H9 (cell line): ENCODE measurements around the gene SNX32. TPM values are rescaled to one million over a fixed set of nuclear protein-coding genes. Genes with fewer than 3 reads are reported as not detected.

Source experiments
- DNase-seq: peaks from one replicate; pipeline ENCODE4 v3.0.0-alpha.2; 2017
- H2AFZ ChIP-seq: one replicate; pipeline ENCODE4 v1.6.1; 2013; ENCODE audit warnings: mild to moderate bottlenecking, low read length, control low read depth, moderate library complexity
- H2AK5ac ChIP-seq: 2 replicates; pipeline ENCODE4 v1.6.1; 2013; ENCODE audit warnings: low read length, control low read depth, mixed read lengths; ENCODE audit not compliant: insufficient read length
- H2BK120ac ChIP-seq: one replicate; pipeline ENCODE4 v1.6.1; 2013; ENCODE audit warnings: low read depth, mild to moderate bottlenecking, low read length, control low read depth, inconsistent platforms; ENCODE audit not compliant: poor library complexity, severe bottlenecking
- H2BK12ac ChIP-seq: 2 replicates; pipeline ENCODE4 v1.6.1; 2013; ENCODE audit warnings: low read length, control low read depth, mixed read lengths, low read depth; ENCODE audit not compliant: insufficient read length
- H2BK15ac ChIP-seq: 2 replicates; pipeline ENCODE4 v1.6.1; 2013; ENCODE audit warnings: low read depth, low read length, control low read depth
- H2BK20ac ChIP-seq: one replicate; pipeline ENCODE4 v1.6.1; 2013; ENCODE audit warnings: low read depth, mild to moderate bottlenecking, low read length, control low read depth, inconsistent platforms; ENCODE audit not compliant: poor library complexity, severe bottlenecking
- H2BK5ac ChIP-seq: 2 replicates; pipeline ENCODE4 v1.6.1; 2013; ENCODE audit warnings: low read length, control low read depth, mixed read lengths; ENCODE audit not compliant: insufficient read length
- H3K14ac ChIP-seq: 2 replicates; pipeline ENCODE4 v1.6.1; 2013; ENCODE audit warnings: low read length, control low read depth; ENCODE audit not compliant: insufficient read depth
- H3K18ac ChIP-seq: 2 replicates; pipeline ENCODE4 v1.6.1; 2013; ENCODE audit warnings: low read depth, mild to moderate bottlenecking, mixed read lengths, low read length, control low read depth; ENCODE audit not compliant: insufficient read length
- H3K23ac ChIP-seq: 2 replicates; pipeline ENCODE4 v1.6.1; 2013; ENCODE audit warnings: low read length, control low read depth, mixed read lengths, low read depth; ENCODE audit not compliant: insufficient read length
- H3K23me2 ChIP-seq: 2 replicates; pipeline ENCODE4 v1.6.1; 2013; ENCODE audit warnings: low read depth, mild to moderate bottlenecking, mixed read lengths, low read length, control low read depth; ENCODE audit not compliant: insufficient read length, poor library complexity, severe bottlenecking
- H3K27ac ChIP-seq: 2 replicates; pipeline ENCODE4 v1.5.1; 2013; ENCODE audit warnings: low read length, control low read depth, mixed read lengths, low read depth; ENCODE audit not compliant: insufficient read length
- H3K27me3 ChIP-seq: 2 replicates; pipeline ENCODE4 v1.6.1; 2013; ENCODE audit warnings: low read length, control low read depth, inconsistent platforms; ENCODE audit not compliant: insufficient read depth
- H3K4ac ChIP-seq: 2 replicates; pipeline ENCODE4 v1.6.1; 2013; ENCODE audit warnings: low read depth, mild to moderate bottlenecking, control low read depth, inconsistent platforms, low read length, moderate library complexity
- H3K4me1 ChIP-seq: 2 replicates; pipeline ENCODE4 v1.6.1; 2013; ENCODE audit warnings: low read length, control low read depth, inconsistent platforms; ENCODE audit not compliant: insufficient read depth
- H3K4me2 ChIP-seq: 2 replicates; pipeline ENCODE4 v1.6.1; 2013; ENCODE audit warnings: low read length, control low read depth, mixed read lengths; ENCODE audit not compliant: insufficient read length, insufficient read depth
- H3K56ac ChIP-seq: 2 replicates; pipeline ENCODE4 v1.6.1; 2013; ENCODE audit warnings: low read depth, mild to moderate bottlenecking, mixed read lengths, low read length, control low read depth; ENCODE audit not compliant: insufficient read length
- H3K79me1 ChIP-seq: 2 replicates; pipeline ENCODE4 v1.6.1; 2013; ENCODE audit warnings: low read depth, mild to moderate bottlenecking, moderate library complexity, low read length, control low read depth, inconsistent platforms; ENCODE audit not compliant: insufficient read depth, poor library complexity, severe bottlenecking
- H3K79me2 ChIP-seq: 2 replicates; pipeline ENCODE4 v1.6.1; 2013; ENCODE audit warnings: low read length, control low read depth, inconsistent platforms; ENCODE audit not compliant: insufficient read depth
- H3K9ac ChIP-seq: 2 replicates; pipeline ENCODE4 v1.6.1; 2013; ENCODE audit warnings: low read length, control low read depth, mixed read lengths; ENCODE audit not compliant: insufficient read length; ENCODE audit errors: extremely low read depth
- H3K9me3 ChIP-seq: one replicate; pipeline ENCODE4 v1.6.1; 2013; ENCODE audit warnings: low read depth, low read length, inconsistent platforms; ENCODE audit not compliant: control insufficient read depth
- H3T11ph ChIP-seq: one replicate; pipeline ENCODE4 v1.6.1; 2013; ENCODE audit warnings: mild to moderate bottlenecking, low read length, control low read depth, inconsistent platforms
- H4K20me1 ChIP-seq: one replicate; pipeline ENCODE4 v1.6.1; 2013; ENCODE audit not compliant: control insufficient read depth, insufficient read length, insufficient read depth
- H4K5ac ChIP-seq: 2 replicates; pipeline ENCODE4 v1.6.1; 2013; ENCODE audit warnings: low read depth, mild to moderate bottlenecking, mixed read lengths, low read length, control low read depth; ENCODE audit not compliant: insufficient read length
- H4K8ac ChIP-seq: replicated peaks from 2 replicates; pipeline ENCODE4 v1.6.1; 2013; ENCODE audit warnings: low read length, control low read depth, mixed read lengths, low read depth; ENCODE audit not compliant: insufficient read length
- H4K91ac ChIP-seq: 2 replicates; pipeline ENCODE4 v1.6.1; 2013; ENCODE audit warnings: low read depth, mild to moderate bottlenecking, moderate library complexity, mixed read lengths, low read length, control low read depth; ENCODE audit not compliant: insufficient read length
- H3K27ac Mint-ChIP-seq, 3 experiments: 2 replicates in 2 of 3; 3 replicates in 1 of 3; pipeline ENCODE4 v1.8.0; 2020 to 2021; ENCODE audit warnings: mixed read lengths in 3 of 3, mild to moderate bottlenecking in 1 of 3, moderate library complexity in 1 of 3
- H3K27me3 Mint-ChIP-seq: 2 replicates; pipeline ENCODE4 v1.8.0; 2021; ENCODE audit warnings: low read depth, mild to moderate bottlenecking, moderate library complexity, mixed read lengths
- H3K36me3 Mint-ChIP-seq, 3 experiments: 2 replicates in 2 of 3; 3 replicates in 1 of 3; pipeline ENCODE4 v1.8.0; 2020 to 2021; ENCODE audit warnings: low read depth in 3 of 3, mixed read lengths in 3 of 3; ENCODE audit not compliant: insufficient read depth in 1 of 3
- H3K4me1 Mint-ChIP-seq, 2 experiments: 2 replicates each; pipeline ENCODE4 v1.8.0; 2020; ENCODE audit warnings: mixed read lengths in 2 of 2
- H3K4me3 Mint-ChIP-seq, 2 experiments: 2 replicates in 1 of 2; 3 replicates in 1 of 2; pipeline ENCODE4 v1.8.0; 2020 to 2021; ENCODE audit warnings: mild to moderate bottlenecking in 2 of 2, mixed read lengths in 2 of 2, moderate library complexity in 1 of 2
- H3K9me3 Mint-ChIP-seq, 2 experiments: 2 replicates in 1 of 2; 3 replicates in 1 of 2; pipeline ENCODE4 v1.8.0; 2020; ENCODE audit warnings: mild to moderate bottlenecking in 2 of 2, mixed read lengths in 2 of 2, moderate library complexity in 1 of 2
- WGBS: extraction: QIAGEN DNeasy Blood & Tissue Kit; methylation state at CpG from one replicate; pipeline ENCODE4 v1.1.7; 2013; ENCODE audit warnings: missing lambda C conversion rate, low lambda C conversion rate, mixed read lengths; ENCODE audit not compliant: insufficient read length; ENCODE audit errors: extremely low coverage; 5-methylcytosine and 5-hydroxymethylcytosine counted together
- total RNA-seq: library from RNA; stranded (reverse); gene quantifications from 2 replicates; pipeline ENCODE4 v1.2.1, GENCODE V29; 2021
- TF ChIP-seq, protein P1 (sequence below): fragments of 200-600 bp; sonication (generic); conservative IDR thresholded peaks from 3 replicates; pipeline ENCODE4 v1.8.0; 2021; ENCODE audit warnings: antibody characterized with exemption, mild to moderate bottlenecking

The SNX32 gene
- total RNA-seq, 1 experiment from 2014 or later = 1.2 TPM

- H3K27me3 ChIP-seq = no peaks in the 10 kb centered on the region; the same call in 1 of the 2 replicates
- H3K9me3 ChIP-seq = no peaks in the 10 kb centered on the region
- TF ChIP-seq, protein P1, sequence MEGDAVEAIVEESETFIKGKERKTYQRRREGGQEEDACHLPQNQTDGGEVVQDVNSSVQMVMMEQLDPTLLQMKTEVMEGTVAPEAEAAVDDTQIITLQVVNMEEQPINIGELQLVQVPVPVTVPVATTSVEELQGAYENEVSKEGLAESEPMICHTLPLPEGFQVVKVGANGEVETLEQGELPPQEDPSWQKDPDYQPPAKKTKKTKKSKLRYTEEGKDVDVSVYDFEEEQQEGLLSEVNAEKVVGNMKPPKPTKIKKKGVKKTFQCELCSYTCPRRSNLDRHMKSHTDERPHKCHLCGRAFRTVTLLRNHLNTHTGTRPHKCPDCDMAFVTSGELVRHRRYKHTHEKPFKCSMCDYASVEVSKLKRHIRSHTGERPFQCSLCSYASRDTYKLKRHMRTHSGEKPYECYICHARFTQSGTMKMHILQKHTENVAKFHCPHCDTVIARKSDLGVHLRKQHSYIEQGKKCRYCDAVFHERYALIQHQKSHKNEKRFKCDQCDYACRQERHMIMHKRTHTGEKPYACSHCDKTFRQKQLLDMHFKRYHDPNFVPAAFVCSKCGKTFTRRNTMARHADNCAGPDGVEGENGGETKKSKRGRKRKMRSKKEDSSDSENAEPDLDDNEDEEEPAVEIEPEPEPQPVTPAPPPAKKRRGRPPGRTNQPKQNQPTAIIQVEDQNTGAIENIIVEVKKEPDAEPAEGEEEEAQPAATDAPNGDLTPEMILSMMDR = no peak
- H3K27ac ChIP-seq = no peak overlapping the region
- H3K18ac ChIP-seq = no peak overlapping the region
- peak overlapping the region in 1 of 3 experiments; percentile 7; a peak in 1 of 7 replicates for H3K27ac Mint-ChIP-seq
- no peak overlapping the region for H2AK5ac ChIP-seq
- H3K4ac ChIP-seq = no peak overlapping the region
- H2BK15ac ChIP-seq = no peak overlapping the region
- no peak overlapping the region for H4K5ac ChIP-seq
- H3K56ac ChIP-seq = no peak overlapping the region
- no peaks in the 10 kb centered on the region for H3K79me2 ChIP-seq
- H3K23me2 ChIP-seq = no peaks in the 10 kb centered on the region
- no peak overlapping the region for H2BK120ac ChIP-seq
- no peak overlapping the region for H3T11ph ChIP-seq
- peaks cover 9% of the 10 kb centered on the region for H3K27me3 Mint-ChIP-seq
- no peaks in the 10 kb centered on the region for H3K4me1 ChIP-seq
- no peak for DNase-seq
- WGBS = no CpG with 5 or more reads among the region's 8 CpGs
- no peak overlapping the region for H3K4me2 ChIP-seq
- H3K9ac ChIP-seq = no peak overlapping the region
- no peak overlapping the region for H2BK20ac ChIP-seq
- no peak overlapping the region for H3K14ac ChIP-seq
- H4K20me1 ChIP-seq = no peaks in the 10 kb centered on the region
- no peak overlapping the region for H2BK5ac ChIP-seq
- H3K36me3 Mint-ChIP-seq = peaks cover 0 to 6% (median 0%) of the 10 kb centered on the region in 3 experiments; a peak in 1 of 7 replicates
- no peak overlapping the region for H4K8ac ChIP-seq
- no peaks in the 10 kb centered on the region for H3K9me3 Mint-ChIP-seq
- H3K79me1 ChIP-seq = no peaks in the 10 kb centered on the region
- no peak overlapping the region for H2AFZ ChIP-seq
- no peak overlapping the region; a peak in 1 of 5 replicates for H3K4me3 Mint-ChIP-seq
- H3K4me1 Mint-ChIP-seq = peaks cover 23 to 38% of the 10 kb centered on the region in 2 experiments
- H2BK12ac ChIP-seq = no peak overlapping the region
- no peak overlapping the region for H4K91ac ChIP-seq
- H3K23ac ChIP-seq = no peak overlapping the region
These were observed 34.9 kb upstream of the SNX32 start for GRCh38 chr11:65798882-65799281.
